Right ventricle myocardium inferior (tissue), 1 donor: ENCODE data around the gene PHC2. TPM values are rescaled to one million over a fixed set of nuclear protein-coding genes. Genes with fewer than 3 reads are reported as not detected.

Experiments used
- ATAC-seq: fragments of 200-7000 bp; cut with Tn5 transposase; one replicate; pipeline ENCODE4 v1.9.1; 2020; ENCODE audit warnings: mild to moderate bottlenecking, moderate library complexity
- DNase-seq: peaks from one replicate; pipeline ENCODE4 v3.0.0; 2021; ENCODE audit errors: missing footprints
- intact Hi-C: fragments of 100-400 bp; cut with DNase I; formaldehyde crosslinking; loops from one replicate; pipeline ENCODE4 v1.11.0; 2022
- total RNA-seq: library from RNA; stranded (reverse); fragmentation: NEBNext Ultra II Directional; extraction: Animal tissue kit (Norgen Biotek cat#: 25700); gene quantifications from one replicate; pipeline ENCODE4 v1.2.1, GENCODE V29; 2021
- donor health status: DM: no; HTN: yes; CAD: no; lungs with severe emphysema.

The PHC2 gene
- total RNA-seq, 1 donor from 2014 or later: 102 TPM

DNA sequence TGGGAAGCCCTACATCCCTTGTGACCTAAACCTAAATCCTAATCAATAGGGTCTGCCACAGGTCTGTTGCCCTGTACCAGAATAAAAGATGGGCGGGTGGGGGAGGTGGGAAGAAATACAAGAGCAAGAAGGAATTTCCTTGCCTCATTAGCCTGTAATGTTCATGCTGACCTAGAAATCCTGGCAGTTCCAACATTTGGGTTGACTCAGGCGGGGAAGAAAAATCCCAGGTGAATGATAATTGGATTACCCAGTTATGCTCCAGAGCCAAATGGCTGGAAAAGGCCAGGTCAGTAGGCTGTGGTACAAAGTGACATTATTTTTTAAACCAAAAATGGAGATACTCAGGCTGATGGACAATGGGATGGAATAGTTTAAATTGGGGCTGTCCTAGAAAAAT is 82.7 kb downstream of the PHC2 start:
- intact Hi-C loops: no loop called here
- no peak for ATAC-seq
- DNase-seq: no peak

DNA sequence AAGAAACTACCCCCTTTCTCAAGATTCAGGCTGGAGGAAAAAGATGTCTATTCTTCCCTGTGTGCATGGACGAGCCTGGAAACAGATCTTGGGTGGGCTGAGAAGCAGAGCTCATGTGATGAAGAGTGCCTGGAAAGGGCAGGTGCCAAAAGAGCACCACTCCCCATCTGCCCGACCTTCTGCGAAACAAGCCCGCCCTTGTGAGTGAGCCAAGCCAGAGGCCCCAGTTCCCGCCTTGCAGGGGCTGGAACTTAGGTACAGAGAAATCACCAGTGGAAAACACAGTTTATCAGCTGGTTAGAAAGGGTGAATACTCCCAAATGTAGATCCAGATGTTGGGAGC is 83.3 kb downstream of the PHC2 start:
- ATAC-seq: peak; percentile 15
- intact Hi-C loops: no loop called here

DNA sequence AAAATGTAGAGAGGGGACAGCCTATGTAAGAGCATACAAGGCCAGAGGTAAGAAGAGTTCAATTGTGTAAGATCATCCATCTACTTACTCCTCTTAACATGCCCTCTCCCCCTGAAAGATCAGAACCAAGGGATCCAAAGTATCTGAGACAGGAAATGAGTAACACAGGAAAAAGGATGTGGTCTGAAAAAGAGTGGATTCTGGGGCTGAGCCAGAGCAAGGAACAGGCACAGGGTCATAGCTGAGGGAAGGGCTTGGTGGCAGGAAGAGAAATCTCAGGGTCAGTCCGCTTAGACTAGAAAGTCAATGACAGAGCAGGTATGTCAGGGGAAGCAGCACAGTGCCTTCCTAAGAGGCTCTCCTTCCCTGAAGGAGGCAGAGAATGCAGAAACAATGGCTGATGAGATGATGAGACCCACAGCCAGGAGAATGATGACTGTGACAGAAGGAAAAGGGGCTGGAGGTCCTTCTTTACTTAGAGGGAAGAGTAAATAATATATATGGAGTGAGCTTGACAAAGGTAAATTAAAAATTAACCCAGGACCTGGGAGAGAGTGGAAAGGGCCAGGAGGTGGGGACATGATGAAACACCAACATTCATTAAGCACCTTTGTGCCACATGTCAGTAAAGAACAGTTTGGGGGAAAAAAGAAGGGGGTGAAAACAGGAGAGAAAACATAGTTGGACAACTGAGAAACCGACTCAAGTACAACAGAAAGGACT is 83.8 kb downstream of the PHC2 start:
- intact Hi-C loops: no loop called here
- no peak for DNase-seq
- peak; percentile 27 for ATAC-seq

More for the DNA sequence above, 83.3 kb downstream of the PHC2 start:
- no peak for DNase-seq

DNA sequence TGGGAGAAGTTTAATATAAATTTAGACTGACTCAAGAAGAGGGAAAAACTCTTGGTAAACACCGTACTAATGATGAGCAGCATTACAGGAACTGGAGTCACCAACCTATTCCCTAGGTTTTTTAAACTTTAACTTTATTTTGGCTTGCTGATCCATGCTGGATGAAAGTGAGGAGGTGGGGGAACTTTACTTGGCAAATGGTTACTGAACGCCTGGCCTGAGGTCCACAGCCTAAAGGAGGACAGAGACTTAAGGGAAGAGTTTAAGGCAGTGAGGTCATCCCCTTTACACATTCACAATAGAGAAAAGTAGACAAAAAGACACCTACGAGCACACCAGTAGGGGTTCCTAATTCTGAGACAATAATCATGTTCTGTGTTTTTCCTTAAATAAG is 84.4 kb downstream of the PHC2 start:
- intact Hi-C loops: no loop called here

GRCh38 chr1:33344896-33345560 is 85.9 kb downstream of the PHC2 start:
- ATAC-seq (no peak), DNase-seq (no peak)
- intact Hi-C loops: no loop called here

More for the DNA sequence above, 84.4 kb downstream of the PHC2 start:
- no peak for DNase-seq
- ATAC-seq: no peak

DNA sequence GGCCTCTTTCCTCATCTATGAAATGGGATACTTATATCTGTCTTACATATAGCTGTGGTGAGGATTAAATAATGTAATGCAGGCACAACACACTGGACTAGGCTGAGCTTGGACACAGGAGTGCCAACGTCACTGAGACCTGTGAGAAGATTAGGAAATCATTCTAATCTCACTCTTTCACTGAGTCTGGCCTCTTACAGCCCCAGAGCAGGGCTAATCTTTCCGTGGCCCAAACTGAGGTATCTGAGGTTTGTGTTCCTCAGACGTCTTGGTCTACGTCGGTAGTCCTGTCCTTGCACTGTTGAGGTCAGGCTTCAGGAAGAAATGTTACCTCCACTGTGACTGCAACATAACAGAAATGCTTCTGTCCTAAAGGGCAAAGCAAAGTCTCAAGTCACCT is 87.4 kb downstream of the PHC2 start:
- ATAC-seq (no peak), DNase-seq (no peak)
- intact Hi-C loops: no loop called here

GRCh38 chr1:33342041-33342723 is 88.7 kb downstream of the PHC2 start:
- DNase-seq (no peak), ATAC-seq (peak; percentile 53)
- intact Hi-C loops: no loop called here

GRCh38 chr1:33341190-33341589 is 89.7 kb downstream of the PHC2 start:
- no peak for DNase-seq
- intact Hi-C loops: no loop called here
- no peak for ATAC-seq

GRCh38 chr1:33339413-33339812 is 91.5 kb downstream of the PHC2 start:
- DNase-seq (no peak), ATAC-seq (peak; percentile 11)

GRCh38 chr1:33338440-33339211 is 92.3 kb downstream of the PHC2 start:
- peak; percentile 72 for ATAC-seq
- intact Hi-C loops: no loop called here

More at GRCh38 chr1:33339413-33339812, 91.5 kb downstream of the PHC2 start:
- intact Hi-C loops: no loop called here

GRCh38 chr1:33338048-33338439 is 92.9 kb downstream of the PHC2 start:
- no peak for DNase-seq
- ATAC-seq: peak; percentile 27
- intact Hi-C loops: no loop called here

More at GRCh38 chr1:33338440-33339211, 92.3 kb downstream of the PHC2 start:
- no peak for DNase-seq

DNA sequence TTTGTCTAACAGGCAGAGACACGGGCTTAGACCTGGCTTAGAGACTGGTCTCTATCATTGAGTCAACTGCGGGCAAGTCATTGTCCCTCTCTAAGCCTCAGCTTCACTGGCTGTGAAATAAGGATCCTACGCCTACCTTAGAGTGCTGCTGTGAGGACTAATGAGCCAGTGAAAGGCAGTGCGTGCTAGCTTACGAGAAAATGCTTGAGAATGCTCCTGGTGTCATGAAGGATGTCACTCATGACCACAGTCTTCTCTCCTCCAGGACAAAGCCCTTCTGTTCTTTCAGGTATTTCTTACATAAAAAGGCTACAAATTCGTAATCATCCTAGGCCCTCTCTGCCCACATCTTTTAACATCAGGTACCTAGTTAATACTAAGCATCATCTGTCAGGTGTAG is 93.5 kb downstream of the PHC2 start:
- ATAC-seq (no peak), DNase-seq (no peak)
- intact Hi-C loops: no loop called here

GRCh38 chr1:33336580-33336979 is 94.3 kb downstream of the PHC2 start:
- ATAC-seq: no peak
- intact Hi-C loops: no loop called here
- no peak for DNase-seq

DNA sequence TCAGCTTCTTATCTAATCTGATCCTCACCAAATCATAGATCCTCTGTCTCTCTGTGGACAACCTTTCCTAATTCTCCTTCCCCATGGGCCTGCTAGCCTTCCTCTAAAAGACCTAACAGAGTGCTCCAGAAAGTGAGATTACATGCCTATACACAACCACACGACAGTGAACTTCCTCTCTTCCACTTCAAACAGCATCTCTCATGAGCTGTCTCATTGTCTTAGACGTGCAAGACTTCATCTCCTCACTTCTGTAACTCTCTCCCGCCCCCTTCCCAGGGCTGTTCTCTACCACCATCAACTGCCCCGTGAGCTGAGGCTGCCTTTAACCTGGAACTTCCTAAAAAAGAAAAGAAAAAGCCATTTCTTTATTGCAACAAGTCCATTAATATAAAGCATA is 95.9 kb downstream of the PHC2 start:
- intact Hi-C loops: no loop called here
- DNase-seq: no peak
- no peak for ATAC-seq

DNA sequence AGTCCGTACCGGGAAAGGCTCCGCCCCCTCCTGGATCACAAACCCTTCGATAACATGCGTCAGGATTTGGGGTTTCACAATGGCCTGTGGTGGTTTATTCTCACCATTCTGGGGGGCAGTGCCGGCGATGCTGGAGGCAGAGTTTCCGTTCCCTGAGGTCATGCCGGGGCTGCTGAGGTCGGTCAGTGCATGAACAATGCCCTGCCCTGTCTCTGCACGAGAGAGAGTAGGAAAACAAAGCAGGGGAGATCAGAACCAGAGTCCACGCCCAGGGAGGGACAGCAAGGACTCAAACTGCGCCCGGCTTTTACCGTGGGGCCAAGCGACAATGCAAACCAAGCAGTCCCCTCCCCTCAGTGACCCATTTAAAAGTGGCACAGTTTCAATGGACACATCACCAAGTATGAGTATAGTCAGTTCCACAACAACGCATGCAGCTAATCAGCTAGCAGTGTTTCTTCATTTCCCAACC is 96.8 kb downstream of the PHC2 start:
- intact Hi-C loops: no loop called here
- DNase-seq: no peak
- peak; percentile 27 for ATAC-seq

GRCh38 chr1:33332881-33333280 is 98.0 kb downstream of the PHC2 start:
- ATAC-seq (no peak), DNase-seq (no peak)
- intact Hi-C loops: loop anchor here (2.0 kb wide), 1 partner anchor 34 kb away; no protein-coding TSS in a partner anchor

- no peak for ATAC-seq
- no peak for DNase-seq
- intact Hi-C loops: loop anchor here (2.0 kb wide), 1 partner anchor 34 kb away; no protein-coding TSS in a partner anchor
These were observed 98.5 kb downstream of the PHC2 start for GRCh38 chr1:33332357-33332789.

- no peak for DNase-seq
- peak; percentile 9 for ATAC-seq
- intact Hi-C loops: loop anchor here (2.0 kb wide), 1 partner anchor 35 kb away; no protein-coding TSS in a partner anchor
These were observed 99.2 kb downstream of the PHC2 start for GRCh38 chr1:33331444-33332356.
